GM21619 (cell line): ENCODE measurements around the gene ZNF565.
"Not testable (repeated sequence)": the region's sequence is repeated elsewhere in the genome, so short reads cannot be mapped to it uniquely, and the experiment has no call there.

Experiments
- ATAC-seq: cut with Tn5 transposase; IDR thresholded peaks from one replicate; pipeline ENCODE4 v1.9.1; 2021; ENCODE audit not compliant: unreplicated experiment

The ZNF565 gene

GRCh38 chr19:36214386-36215275 is at the start of gene ZNF565, which contains the start of gene ZNF146:
ZNF565 (minus strand) TSS chr19:36214665; CDS start chr19:36201985, 12,680 bp downstream.
ZNF146 (plus strand) TSS chr19:36215106; CDS start chr19:36236441, 21,335 bp downstream.
- peak; percentile 86 for ATAC-seq

- ATAC-seq, result no peak
Observed at GRCh38 chr19:36259211-36259610, 44.7 kb upstream of the ZNF565 start.

GRCh38 chr19:36258028-36258875 is 43.8 kb upstream of the ZNF565 start:
- no peak for ATAC-seq

- ATAC-seq, result no peak
Observed at GRCh38 chr19:36257520-36257876, 43.0 kb upstream of the ZNF565 start.

GRCh38 chr19:36256853-36257519 is 42.5 kb upstream of the ZNF565 start:
- ATAC-seq, result no peak

GRCh38 chr19:36256064-36256463 is 41.6 kb upstream of the ZNF565 start:
- no peak for ATAC-seq

GRCh38 chr19:36255316-36255715 is 40.9 kb upstream of the ZNF565 start:
- no peak for ATAC-seq

GRCh38 chr19:36254848-36255247 is 40.4 kb upstream of the ZNF565 start:
- ATAC-seq, result no peak

GRCh38 chr19:36252047-36252446 is 37.6 kb upstream of the ZNF565 start:
- ATAC-seq, result no peak

- ATAC-seq, result no peak
Observed at GRCh38 chr19:36246006-36246481, 31.6 kb upstream of the ZNF565 start.

- no peak for ATAC-seq
Observed at GRCh38 chr19:36245210-36246005, 30.9 kb upstream of the ZNF565 start.

GRCh38 chr19:36244066-36244465 is 29.6 kb upstream of the ZNF565 start:
- no peak for ATAC-seq

GRCh38 chr19:36236946-36237310 is 22.5 kb upstream of the ZNF565 start:
- ATAC-seq, result no peak

GRCh38 chr19:36236304-36236945 is 22.0 kb upstream of the ZNF565 start:
- ATAC-seq, result no peak

GRCh38 chr19:36233626-36234025 is 19.2 kb upstream of the ZNF565 start:
- not testable (repeated sequence) for ATAC-seq

- no peak for ATAC-seq
Observed at GRCh38 chr19:36225219-36225892, 10.9 kb upstream of the ZNF565 start.

- ATAC-seq, result no peak
Observed at GRCh38 chr19:36222503-36222902, 8.0 kb upstream of the ZNF565 start.

GRCh38 chr19:36221474-36221873 is 7.0 kb upstream of the ZNF565 start:
- ATAC-seq, result no peak
